Retinal pigment epithelial cell (primary cell): ENCODE measurements around the gene RAB31.
A peak's percentile ranks its signal among the peaks of the same experiment; 100 is the strongest.

Source experiments
- DNase-seq: peaks from one replicate; pipeline ENCODE4 v3.0.0-alpha.2; 2010; ENCODE audit warnings: low read depth
- H3K4me3 ChIP-seq: 2 replicates; pipeline ENCODE4 v1.5.1; 2011; ENCODE audit warnings: mild to moderate bottlenecking, low read length, control low read depth, moderate library complexity
- TF ChIP-seq, protein P1 (sequence below): conservative IDR thresholded peaks from 2 replicates; pipeline ENCODE4 v1.5.1; 2011; ENCODE audit warnings: low read depth, low read length, control low read depth, inconsistent platforms

Gene RAB31

DNA sequence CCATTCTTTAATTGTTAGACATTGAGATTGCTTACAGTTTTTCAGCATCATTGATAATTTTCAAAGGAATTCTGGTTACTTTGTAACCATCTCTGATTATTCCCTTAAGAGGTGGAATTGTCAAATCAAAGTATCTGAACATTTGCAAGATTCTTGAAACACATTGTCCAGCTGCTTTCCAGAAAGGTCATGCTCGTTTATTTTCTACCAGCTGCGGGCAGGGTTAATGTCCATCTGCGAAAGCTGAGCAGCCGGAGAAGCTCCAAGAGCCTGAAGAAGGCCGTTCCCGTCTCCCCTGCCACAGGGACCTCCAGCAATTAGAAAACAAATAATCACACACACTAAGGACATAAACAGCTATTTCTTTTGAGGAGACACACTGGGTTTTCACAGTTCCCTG is 101.6 kb downstream of the RAB31 start:
- no peak for DNase-seq
- TF ChIP-seq, protein P1, sequence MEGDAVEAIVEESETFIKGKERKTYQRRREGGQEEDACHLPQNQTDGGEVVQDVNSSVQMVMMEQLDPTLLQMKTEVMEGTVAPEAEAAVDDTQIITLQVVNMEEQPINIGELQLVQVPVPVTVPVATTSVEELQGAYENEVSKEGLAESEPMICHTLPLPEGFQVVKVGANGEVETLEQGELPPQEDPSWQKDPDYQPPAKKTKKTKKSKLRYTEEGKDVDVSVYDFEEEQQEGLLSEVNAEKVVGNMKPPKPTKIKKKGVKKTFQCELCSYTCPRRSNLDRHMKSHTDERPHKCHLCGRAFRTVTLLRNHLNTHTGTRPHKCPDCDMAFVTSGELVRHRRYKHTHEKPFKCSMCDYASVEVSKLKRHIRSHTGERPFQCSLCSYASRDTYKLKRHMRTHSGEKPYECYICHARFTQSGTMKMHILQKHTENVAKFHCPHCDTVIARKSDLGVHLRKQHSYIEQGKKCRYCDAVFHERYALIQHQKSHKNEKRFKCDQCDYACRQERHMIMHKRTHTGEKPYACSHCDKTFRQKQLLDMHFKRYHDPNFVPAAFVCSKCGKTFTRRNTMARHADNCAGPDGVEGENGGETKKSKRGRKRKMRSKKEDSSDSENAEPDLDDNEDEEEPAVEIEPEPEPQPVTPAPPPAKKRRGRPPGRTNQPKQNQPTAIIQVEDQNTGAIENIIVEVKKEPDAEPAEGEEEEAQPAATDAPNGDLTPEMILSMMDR: no peak
- H3K4me3 ChIP-seq: no peak overlapping the region

DNA sequence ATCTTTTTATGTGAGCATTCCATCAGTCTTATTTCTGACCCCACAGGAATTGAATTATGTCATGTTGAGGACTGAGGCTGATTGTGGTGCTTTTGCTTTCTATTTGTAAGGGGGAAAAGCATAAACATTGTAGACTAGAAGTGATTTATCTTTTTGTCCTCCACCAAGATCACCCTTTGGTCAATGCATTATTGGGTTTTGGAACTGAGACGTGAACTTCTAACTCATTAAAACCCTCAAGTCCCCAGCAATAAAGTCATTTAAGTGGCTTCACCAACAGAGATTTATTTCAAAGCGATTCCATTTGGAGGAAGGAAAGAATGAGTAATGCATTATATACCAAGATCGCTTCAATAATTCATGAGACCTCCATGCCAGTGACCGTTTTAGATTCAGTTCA is 102.2 kb downstream of the RAB31 start:
- H3K4me3 ChIP-seq: no peak overlapping the region
- TF ChIP-seq, protein P1: no peak
- DNase-seq: no peak

DNA sequence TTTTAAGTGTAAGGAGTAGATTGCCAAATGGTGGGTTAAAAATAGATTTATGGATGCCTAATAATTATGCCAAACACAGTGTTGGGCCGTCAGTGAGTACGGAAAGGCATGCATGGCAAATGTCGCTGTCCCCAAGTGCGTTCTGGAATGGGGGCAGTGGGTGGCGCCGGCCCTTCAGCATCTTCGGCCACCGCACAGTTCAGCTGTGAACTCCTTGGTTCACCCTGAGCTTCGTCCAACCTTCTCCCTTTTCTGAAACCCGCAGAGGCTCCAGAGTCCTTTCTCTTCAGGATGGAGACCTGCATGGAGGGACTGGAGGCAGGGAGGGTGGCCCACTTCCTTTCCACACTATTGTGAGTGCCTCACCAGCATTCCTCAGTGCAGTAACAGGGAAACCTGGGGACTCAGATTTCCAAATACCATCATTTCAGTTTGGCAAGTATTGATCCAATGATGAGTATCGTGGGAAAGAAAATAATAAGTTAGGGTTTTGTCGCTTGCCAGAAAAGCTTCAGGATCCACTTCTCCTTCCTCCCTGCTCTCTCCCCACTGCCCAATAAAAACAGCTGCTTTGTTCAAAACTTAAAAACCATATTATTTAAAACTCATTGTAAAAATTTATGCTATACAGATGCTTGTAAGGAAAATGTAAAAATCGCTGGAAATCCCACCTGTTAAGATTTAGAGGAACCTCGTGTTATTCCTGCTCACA is 103.0 kb downstream of the RAB31 start:
- TF ChIP-seq, protein P1: no peak

DNA sequence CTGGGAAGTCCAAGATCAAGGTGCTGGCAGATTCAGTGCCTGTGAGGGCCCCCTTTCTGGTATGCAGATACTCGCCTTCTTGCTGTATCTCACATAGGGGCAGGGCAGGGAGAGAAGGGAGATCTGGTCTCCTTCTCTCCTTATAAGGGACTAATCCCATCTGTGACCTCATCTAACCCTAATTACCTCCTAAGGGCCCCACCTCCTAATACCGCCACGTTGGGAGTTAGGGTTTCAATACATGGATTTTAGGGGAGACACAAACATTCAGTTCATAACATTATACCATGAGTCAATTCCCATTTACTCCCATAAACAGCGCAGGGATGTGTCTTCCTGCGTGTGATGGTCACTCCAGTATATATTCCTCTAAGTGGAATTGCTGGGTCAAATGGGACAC is 103.9 kb downstream of the RAB31 start:
- TF ChIP-seq, protein P1: no peak
- DNase-seq: no peak
- H3K4me3 ChIP-seq: no peak overlapping the region

More for the DNA sequence above, 103.0 kb downstream of the RAB31 start:
- no peak overlapping the region for H3K4me3 ChIP-seq
- no peak for DNase-seq

DNA sequence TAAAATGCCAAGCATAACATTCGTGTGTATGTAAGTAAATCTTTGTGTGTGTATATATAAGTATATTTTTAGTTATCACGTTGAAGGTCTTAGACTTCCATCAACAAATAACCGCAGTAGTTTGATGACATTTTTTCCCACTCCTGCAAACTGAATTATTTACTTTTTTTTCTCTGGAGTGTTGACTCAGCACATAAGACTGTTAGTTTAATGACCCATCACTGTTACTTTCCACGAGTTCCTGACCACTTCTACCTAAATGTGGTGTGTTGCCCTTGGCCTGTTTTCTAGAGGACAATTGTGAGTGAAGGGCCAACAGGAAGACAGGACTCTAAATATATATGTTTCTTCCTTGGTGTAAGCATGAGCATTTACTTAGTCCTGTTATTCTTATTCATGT is 106.3 kb downstream of the RAB31 start:
- peak; percentile 77 for DNase-seq
- TF ChIP-seq, protein P1: no peak
- no peak overlapping the region for H3K4me3 ChIP-seq

DNA sequence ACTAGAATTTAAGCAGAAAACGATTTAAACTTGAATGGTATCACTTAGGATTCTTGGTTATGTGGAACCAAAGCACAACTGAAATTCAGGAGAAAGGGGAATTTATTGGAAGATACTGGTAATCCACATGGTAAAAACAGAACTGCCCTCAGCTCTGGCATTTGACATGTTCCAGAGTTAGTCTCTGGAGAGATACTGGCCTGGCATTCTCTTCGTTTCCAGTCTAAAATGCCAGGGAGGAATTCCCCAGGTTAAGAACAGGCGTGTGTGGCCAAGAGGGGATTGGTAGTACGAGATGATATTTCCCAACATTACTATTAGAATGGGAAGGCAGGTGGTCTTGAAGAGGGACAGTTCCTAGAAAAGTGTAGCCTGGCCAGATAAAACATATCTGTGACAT is 109.2 kb downstream of the RAB31 start:
- TF ChIP-seq, protein P1: no peak
- DNase-seq: no peak
- no peak overlapping the region for H3K4me3 ChIP-seq

DNA sequence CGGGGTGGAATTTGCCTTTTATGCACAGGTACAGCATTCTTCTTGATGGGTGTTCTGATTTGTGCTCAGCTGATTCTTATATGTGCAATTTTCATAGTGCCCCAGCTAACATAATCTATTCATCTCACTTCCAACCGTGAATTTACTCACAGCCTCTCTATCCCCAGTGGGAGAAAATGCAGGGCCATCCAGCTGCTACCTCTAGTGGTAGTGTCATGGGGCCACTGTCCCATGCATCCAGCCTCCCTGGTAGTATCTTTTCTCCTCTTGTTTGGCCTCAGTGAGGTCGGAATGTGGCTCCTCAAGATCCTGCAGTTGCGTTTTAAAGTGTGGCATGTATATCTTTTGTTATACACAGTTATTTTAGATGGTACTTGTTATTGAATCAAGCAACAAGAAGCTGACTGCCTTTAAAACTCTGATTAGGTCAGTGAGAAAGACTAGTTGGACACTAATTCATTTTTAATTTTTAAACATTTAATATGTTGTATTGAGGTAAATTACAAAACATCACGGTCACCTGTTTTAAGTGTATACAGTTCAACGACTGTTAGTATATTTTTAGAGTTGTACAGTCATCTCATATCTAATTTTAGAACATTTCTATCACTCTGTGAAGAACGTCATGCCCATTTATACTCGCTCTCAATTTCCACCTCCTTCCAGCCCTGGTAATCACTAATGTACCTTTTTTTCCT is 109.8 kb downstream of the RAB31 start:
- TF ChIP-seq, protein P1: no peak
- no peak overlapping the region for H3K4me3 ChIP-seq
- DNase-seq: no peak
